Activated T-cell treated with anti-CD3 and anti-CD28 coated beads, Interleukin-2, amount 50 U/mL, for 72 hours (primary cell): ENCODE results near the gene ARHGAP20. TPM values are rescaled to one million over a fixed set of nuclear protein-coding genes. Genes with fewer than 3 reads are reported as not detected.

Experiments used
- ATAC-seq, 2 donors: fragments of 150-1000 bp; cut with Tn5 transposase; replicated peaks in 1 of 2; 2 replicates each; pipeline ENCODE4 v1.10.0; 2021; ENCODE audit warnings: moderate library complexity in 2 of 2, mild to moderate bottlenecking in 1 of 2
- DNase-seq, 2 donors: peaks; one replicate each; pipeline ENCODE4 v3.0.0; 2021 to 2022; ENCODE audit warnings: mixed read lengths in 1 of 2
- H3K27ac Mint-ChIP-seq: one replicate; pipeline ENCODE4 v1.8.0; 2022; ENCODE audit warnings: mild to moderate bottlenecking, moderate library complexity, mixed read lengths
- H3K27me3 Mint-ChIP-seq: one replicate; pipeline ENCODE4 v1.8.0; 2022; ENCODE audit warnings: low read depth, mixed read lengths
- H3K36me3 Mint-ChIP-seq, 2 donors: one replicate each; pipeline ENCODE4 v1.8.0; 2022; ENCODE audit warnings: mixed read lengths in 2 of 2, mild to moderate bottlenecking in 1 of 2; ENCODE audit not compliant: insufficient read depth in 2 of 2
- H3K4me1 Mint-ChIP-seq: one replicate; pipeline ENCODE4 v1.8.0; 2022; ENCODE audit warnings: low read depth, mixed read lengths
- H3K4me3 Mint-ChIP-seq, 2 donors: one replicate each; pipeline ENCODE4 v1.8.0; 2022; ENCODE audit warnings: mild to moderate bottlenecking in 2 of 2, mixed read lengths in 2 of 2, moderate library complexity in 2 of 2
- H3K9me3 Mint-ChIP-seq, 2 donors: one replicate each; pipeline ENCODE4 v1.8.0; 2022; ENCODE audit warnings: mixed read lengths in 2 of 2
- total RNA-seq, 2 donors: library from RNA; stranded (reverse); gene quantifications; one replicate each; pipeline ENCODE4 v1.2.3, GENCODE V29; 2022

ARHGAP20 gene
- total RNA-seq, 2 donors from 2014 or later, result 0.12 to 0.38 TPM

- H3K27ac Mint-ChIP-seq, result no peak overlapping the region
- H3K27me3 Mint-ChIP-seq, result peaks cover 33% of the 10 kb centered on the region
- ATAC-seq, result no peak
- no peak overlapping the region for H3K4me3 Mint-ChIP-seq
- no peaks in the 10 kb centered on the region for H3K4me1 Mint-ChIP-seq
- no peak for DNase-seq
- no peaks in the 10 kb centered on the region for H3K9me3 Mint-ChIP-seq
- no peaks in the 10 kb centered on the region for H3K36me3 Mint-ChIP-seq
Observed at GRCh38 chr11:110735455-110736170, 23.4 kb upstream of the ARHGAP20 start.

- H3K4me1 Mint-ChIP-seq, result no peaks in the 10 kb centered on the region
- H3K27ac Mint-ChIP-seq, result no peak overlapping the region
- H3K36me3 Mint-ChIP-seq, result no peaks in the 10 kb centered on the region
- H3K9me3 Mint-ChIP-seq, result no peaks in the 10 kb centered on the region
- no peak overlapping the region for H3K4me3 Mint-ChIP-seq
- ATAC-seq (no peak), DNase-seq (no peak)
- H3K27me3 Mint-ChIP-seq, result peaks cover 35% of the 10 kb centered on the region
Observed at GRCh38 chr11:110734790-110735189, 22.6 kb upstream of the ARHGAP20 start.

GRCh38 chr11:110730773-110731172 lies 18.5 kb upstream of the ARHGAP20 start:
- no peak overlapping the region for H3K27ac Mint-ChIP-seq
- no peak overlapping the region for H3K4me3 Mint-ChIP-seq
- DNase-seq (no peak), ATAC-seq (no peak)
- peaks cover 4 to 6% of the 10 kb centered on the region in 2 donors for H3K9me3 Mint-ChIP-seq
- H3K4me1 Mint-ChIP-seq, result no peaks in the 10 kb centered on the region
- peaks cover 55% of the 10 kb centered on the region for H3K27me3 Mint-ChIP-seq
- H3K36me3 Mint-ChIP-seq, result peaks cover 0 to 2% of the 10 kb centered on the region in 2 donors

GRCh38 chr11:110728883-110729282 lies 16.6 kb upstream of the ARHGAP20 start:
- no peak overlapping the region for H3K27ac Mint-ChIP-seq
- no peaks in the 10 kb centered on the region for H3K4me1 Mint-ChIP-seq
- peaks cover 58% of the 10 kb centered on the region for H3K27me3 Mint-ChIP-seq
- H3K4me3 Mint-ChIP-seq, result no peak overlapping the region
- DNase-seq, result no peak
- no peak for ATAC-seq
- H3K9me3 Mint-ChIP-seq, result peaks cover 4 to 6% of the 10 kb centered on the region in 2 donors
- H3K36me3 Mint-ChIP-seq, result peaks cover 0 to 2% of the 10 kb centered on the region in 2 donors

- DNase-seq (no peak), ATAC-seq (no peak)
- Mint-ChIP-seq H3K27ac (no peak overlapping the region), H3K9me3 (peaks cover 4 to 6% of the 10 kb centered on the region in 2 donors), H3K4me3 (no peak overlapping the region), H3K4me1 (no peaks in the 10 kb centered on the region), H3K36me3 (peaks cover 0 to 2% of the 10 kb centered on the region in 2 donors), H3K27me3 (peaks cover 59% of the 10 kb centered on the region)
Observed at GRCh38 chr11:110728476-110728875, 16.2 kb upstream of the ARHGAP20 start.

- H3K27ac Mint-ChIP-seq, result no peak overlapping the region
- peaks cover 0 to 2% of the 10 kb centered on the region in 2 donors for H3K36me3 Mint-ChIP-seq
- no peaks in the 10 kb centered on the region for H3K4me1 Mint-ChIP-seq
- DNase-seq (no peak), ATAC-seq (no peak)
- no peak overlapping the region for H3K4me3 Mint-ChIP-seq
- H3K9me3 Mint-ChIP-seq, result peaks cover 4 to 6% of the 10 kb centered on the region in 2 donors
- peaks cover 51% of the 10 kb centered on the region for H3K27me3 Mint-ChIP-seq
Observed at GRCh38 chr11:110724358-110724757, 12.1 kb upstream of the ARHGAP20 start.

GRCh38 chr11:110720431-110721275 lies 8.4 kb upstream of the ARHGAP20 start:
- Mint-ChIP-seq H3K4me1 (no peaks in the 10 kb centered on the region), H3K4me3 (no peak overlapping the region), H3K27me3 (peaks cover 30% of the 10 kb centered on the region), H3K27ac (no peak overlapping the region), H3K36me3 (no peaks in the 10 kb centered on the region), H3K9me3 (no peaks in the 10 kb centered on the region)
- DNase-seq (no peak), ATAC-seq (no peak)

GRCh38 chr11:110716361-110716760 lies 4.1 kb upstream of the ARHGAP20 start:
- Mint-ChIP-seq H3K27me3 (peaks cover 31% of the 10 kb centered on the region), H3K36me3 (no peaks in the 10 kb centered on the region), H3K9me3 (no peaks in the 10 kb centered on the region), H3K4me3 (no peak overlapping the region), H3K27ac (no peak overlapping the region), H3K4me1 (peaks cover 9% of the 10 kb centered on the region)
- DNase-seq (no peak), ATAC-seq (no peak)

GRCh38 chr11:110715541-110715940 lies 3.3 kb upstream of the ARHGAP20 start:
- Mint-ChIP-seq H3K27me3 (peaks cover 36% of the 10 kb centered on the region), H3K27ac (no peak overlapping the region), H3K4me1 (peaks cover 14% of the 10 kb centered on the region), H3K4me3 (no peak overlapping the region), H3K9me3 (no peaks in the 10 kb centered on the region), H3K36me3 (no peaks in the 10 kb centered on the region)
- DNase-seq (no peak), ATAC-seq (no peak)

- DNase-seq, result no peak
- no peaks in the 10 kb centered on the region for H3K36me3 Mint-ChIP-seq
- peak overlapping the region; percentile 58 to 70 for H3K4me3 Mint-ChIP-seq
- H3K27me3 Mint-ChIP-seq, result peaks cover 51% of the 10 kb centered on the region
- H3K27ac Mint-ChIP-seq, result no peak overlapping the region
- H3K9me3 Mint-ChIP-seq, result no peaks in the 10 kb centered on the region
- peaks cover 17% of the 10 kb centered on the region for H3K4me1 Mint-ChIP-seq
- ATAC-seq, result no peak
Observed at GRCh38 chr11:110713449-110713776, 1.2 kb upstream of the ARHGAP20 start.

- DNase-seq (peak in 1 of 2 donors; percentile 1), ATAC-seq (peak; percentile 26 to 41)
- Mint-ChIP-seq H3K4me1 (peaks cover 17% of the 10 kb centered on the region), H3K27me3 (peaks cover 56% of the 10 kb centered on the region), H3K36me3 (no peaks in the 10 kb centered on the region), H3K27ac (no peak overlapping the region), H3K4me3 (peak overlapping the region; percentile 58 to 70), H3K9me3 (no peaks in the 10 kb centered on the region)
Observed at GRCh38 chr11:110712659-110713448, 617 bp upstream of the ARHGAP20 start.

GRCh38 chr11:110711448-110711775 lies 825 bp downstream of the ARHGAP20 start:
- Mint-ChIP-seq H3K9me3 (no peaks in the 10 kb centered on the region), H3K36me3 (no peaks in the 10 kb centered on the region), H3K27me3 (peaks cover 68% of the 10 kb centered on the region), H3K27ac (no peak overlapping the region), H3K4me1 (peaks cover 17% of the 10 kb centered on the region), H3K4me3 (peak overlapping the region; percentile 76 to 79)
- ATAC-seq, result no peak
- no peak for DNase-seq
